Measurements from ENCODE around the gene STRIP1. TPM values are rescaled to one million over a fixed set of nuclear protein-coding genes. Genes with fewer than 3 reads are reported as not detected.

STRIP1 gene
- total and polyA plus RNA-seq, 2 donors (not counting 3 experiments of a cell fraction or from before 2014, with no cell fraction given) = 26.2 to 42.1 TPM

DNA sequence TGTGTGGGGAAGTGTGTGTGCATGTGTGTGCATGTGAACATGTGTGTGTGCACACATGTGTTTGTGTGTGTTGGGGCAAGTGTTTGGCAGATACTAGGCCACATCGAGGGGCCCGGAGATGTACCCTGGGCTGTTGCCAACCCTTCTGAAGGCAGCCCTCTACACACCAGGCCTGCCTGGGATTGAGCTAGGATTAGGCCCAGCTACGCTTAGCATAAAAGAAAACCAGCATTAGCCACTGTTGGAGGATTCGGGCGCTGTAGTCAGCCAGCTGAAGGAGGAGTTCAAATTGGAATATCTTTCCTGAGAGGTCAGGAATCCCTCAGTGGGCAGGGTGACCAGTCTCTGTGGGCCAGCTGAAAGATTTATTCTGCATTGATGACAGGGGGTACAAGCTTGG, 46.6 kb downstream of the STRIP1 start:
- H3K79me2 ChIP-seq (ENCODE audit: control insufficient read depth, insufficient read depth, low read length) = no peaks in the 10 kb centered on the region
- intact Hi-C loops (cut with micrococcal nuclease) = no loop called here
- H3K4me1 ChIP-seq (ENCODE audit: control insufficient read depth, extremely low read depth, insufficient read depth, low read length) = peaks cover 6% of the 10 kb centered on the region
- POLR2A ChIA-PET = no interaction called here
- H3K9me3 ChIP-seq (replicated peaks; ENCODE audit: control insufficient read depth, insufficient read depth, low read length) = no peaks in the 10 kb centered on the region
- dilution Hi-C loops (cut with MboI; ENCODE audit: extremely low pct_ligation_motif_present, low sequenced_read_pairs) = no loop called here
- H3K27ac ChIP-seq (ENCODE audit: insufficient read depth, low read depth, low read length) = no peak overlapping the region
- CTCF ChIA-PET = interaction anchor here (1.0 to 2.1 kb wide), 7 partner anchors 9 to 379 kb away, joined by 3 to 15 read pairs (median 6); partner anchors contain the start of gene ALX3
- no peak overlapping the region for H3K4me2 ChIP-seq (ENCODE audit: insufficient read depth, low read length)
- no peak for FAIRE-seq
- H2AFZ ChIP-seq (ENCODE audit: low read depth, low read length) = no peak overlapping the region
- H3K27me3 ChIP-seq (ENCODE audit: control insufficient read depth in 2 of 2, insufficient read depth in 2 of 2, low read length in 2 of 2) = peaks cover 52 to 61% of the 10 kb centered on the region in 2 experiments
- no peaks in the 10 kb centered on the region for H3K9me1 ChIP-seq (replicated peaks; ENCODE audit: control insufficient read depth, extremely low read depth, insufficient read depth, low read length)
- no peak for DNase-seq (ENCODE audit: low read depth, low spot score)
- TF ChIP-seq, protein P1, sequence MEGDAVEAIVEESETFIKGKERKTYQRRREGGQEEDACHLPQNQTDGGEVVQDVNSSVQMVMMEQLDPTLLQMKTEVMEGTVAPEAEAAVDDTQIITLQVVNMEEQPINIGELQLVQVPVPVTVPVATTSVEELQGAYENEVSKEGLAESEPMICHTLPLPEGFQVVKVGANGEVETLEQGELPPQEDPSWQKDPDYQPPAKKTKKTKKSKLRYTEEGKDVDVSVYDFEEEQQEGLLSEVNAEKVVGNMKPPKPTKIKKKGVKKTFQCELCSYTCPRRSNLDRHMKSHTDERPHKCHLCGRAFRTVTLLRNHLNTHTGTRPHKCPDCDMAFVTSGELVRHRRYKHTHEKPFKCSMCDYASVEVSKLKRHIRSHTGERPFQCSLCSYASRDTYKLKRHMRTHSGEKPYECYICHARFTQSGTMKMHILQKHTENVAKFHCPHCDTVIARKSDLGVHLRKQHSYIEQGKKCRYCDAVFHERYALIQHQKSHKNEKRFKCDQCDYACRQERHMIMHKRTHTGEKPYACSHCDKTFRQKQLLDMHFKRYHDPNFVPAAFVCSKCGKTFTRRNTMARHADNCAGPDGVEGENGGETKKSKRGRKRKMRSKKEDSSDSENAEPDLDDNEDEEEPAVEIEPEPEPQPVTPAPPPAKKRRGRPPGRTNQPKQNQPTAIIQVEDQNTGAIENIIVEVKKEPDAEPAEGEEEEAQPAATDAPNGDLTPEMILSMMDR (IDR thresholded peaks at IDR 0.05; ENCODE audit: extremely low read depth in 1 of 2, insufficient read depth in 1 of 2, low read depth in 1 of 2, low read length in 2 of 2) = no peak
- H3K36me3 ChIP-seq (ENCODE audit: control insufficient read depth in 2 of 2, extremely low read depth in 1 of 2, insufficient read depth in 2 of 2, low read length in 2 of 2) = no peaks in the 10 kb centered on the region
- no TSS peak for BruUV-seq (replicated peaks)
- no peaks in the 10 kb centered on the region for H4K20me1 ChIP-seq (replicated peaks; ENCODE audit: control insufficient read depth, extremely low read depth, insufficient read depth, low read length)
- H3K4me3 ChIP-seq (replicated peaks in 1 of 3; ENCODE audit: insufficient read depth in 1 of 3, low read depth in 1 of 3, low read length in 3 of 3) = no peak overlapping the region
- no peak overlapping the region for H3K9ac ChIP-seq (replicated peaks; ENCODE audit: extremely low read depth, insufficient read depth, low read length)

DNA sequence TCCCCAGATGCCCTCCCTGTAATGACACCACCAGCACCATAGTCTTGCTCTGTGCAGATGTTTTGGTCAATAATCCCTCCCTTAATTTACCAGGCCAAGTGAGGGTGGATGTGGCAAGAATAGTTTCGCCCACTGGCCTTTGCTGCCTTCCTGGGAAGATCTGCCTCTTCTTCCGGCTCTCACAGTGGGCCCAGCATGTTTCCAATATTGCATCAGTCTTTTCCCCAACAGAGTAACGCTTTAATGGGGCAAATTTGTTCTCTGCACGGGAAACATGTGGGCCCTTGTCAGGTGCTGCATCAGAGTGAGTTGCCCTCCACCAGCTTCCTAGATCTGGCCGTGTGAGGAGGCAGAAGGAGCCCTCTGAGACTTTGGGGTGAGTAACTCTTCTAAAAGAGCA, 48.1 kb downstream of the STRIP1 start:
- DNase-seq (ENCODE audit: low read depth, low spot score) = no peak

More for the DNA sequence above, 48.1 kb downstream of the STRIP1 start:
- no peak for FAIRE-seq
- Histone ChIP-seq H2AFZ (ENCODE audit: low read depth, low read length) (no peak overlapping the region), H3K4me2 (ENCODE audit: insufficient read depth, low read length) (no peak overlapping the region), H3K4me1 (ENCODE audit: control insufficient read depth, extremely low read depth, insufficient read depth, low read length) (peaks cover 6% of the 10 kb centered on the region), H4K20me1 (replicated peaks; ENCODE audit: control insufficient read depth, extremely low read depth, insufficient read depth, low read length) (no peaks in the 10 kb centered on the region), H3K9ac (replicated peaks; ENCODE audit: extremely low read depth, insufficient read depth, low read length) (no peak overlapping the region), H3K27ac (ENCODE audit: insufficient read depth, low read depth, low read length) (no peak overlapping the region), H3K36me3 (ENCODE audit: control insufficient read depth in 2 of 2, extremely low read depth in 1 of 2, insufficient read depth in 2 of 2, low read length in 2 of 2) (no peaks in the 10 kb centered on the region), H3K79me2 (ENCODE audit: control insufficient read depth, insufficient read depth, low read length) (no peaks in the 10 kb centered on the region), H3K27me3 (ENCODE audit: control insufficient read depth in 2 of 2, insufficient read depth in 2 of 2, low read length in 2 of 2) (peaks cover 60 to 62% of the 10 kb centered on the region in 2 experiments), H3K9me1 (replicated peaks; ENCODE audit: control insufficient read depth, extremely low read depth, insufficient read depth, low read length) (no peaks in the 10 kb centered on the region), H3K9me3 (replicated peaks; ENCODE audit: control insufficient read depth, insufficient read depth, low read length) (no peaks in the 10 kb centered on the region), H3K4me3 (replicated peaks in 1 of 3; ENCODE audit: insufficient read depth in 1 of 3, low read depth in 1 of 3, low read length in 3 of 3) (no peak overlapping the region)
- POLR2A ChIA-PET = no interaction called here
- intact Hi-C loops (cut with micrococcal nuclease) (no loop called here), dilution Hi-C loops (cut with MboI; ENCODE audit: extremely low pct_ligation_motif_present, low sequenced_read_pairs) (no loop called here)
- BruUV-seq (replicated peaks) = no TSS peak
- TF ChIP-seq MYC (IDR thresholded peaks at IDR 0.05; ENCODE audit: low read depth, low read length) = no peak
- TF ChIP-seq, protein P2, sequence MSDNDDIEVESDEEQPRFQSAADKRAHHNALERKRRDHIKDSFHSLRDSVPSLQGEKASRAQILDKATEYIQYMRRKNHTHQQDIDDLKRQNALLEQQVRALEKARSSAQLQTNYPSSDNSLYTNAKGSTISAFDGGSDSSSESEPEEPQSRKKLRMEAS (IDR thresholded peaks at IDR 0.05; ENCODE audit: insufficient read depth, insufficient read length) = no peak
- TF ChIP-seq POLR2A (IDR thresholded peaks at IDR 0.05; ENCODE audit: low read depth, low read length) = no peak
- TF ChIP-seq FOS (IDR thresholded peaks at IDR 0.05; ENCODE audit: borderline replicate concordance, insufficient read depth, low read length) = no peak
- no peak for TF ChIP-seq EZH2 (IDR thresholded peaks at IDR 0.05; ENCODE audit: borderline replicate concordance, low read depth, low read length, severe bottlenecking)
- no peak for TF ChIP-seq GATA2 (IDR thresholded peaks at IDR 0.05; ENCODE audit: insufficient read depth, insufficient read length, low read depth, low read length)
- TF ChIP-seq POLR2AphosphoS5 (IDR thresholded peaks at IDR 0.05; ENCODE audit: insufficient read depth, low read depth, low read length) = no peak
- no peak for TF ChIP-seq JUN (IDR thresholded peaks at IDR 0.05; ENCODE audit: borderline replicate concordance, insufficient read depth, insufficient read length, low read depth)
- TF ChIP-seq, protein P1 (IDR thresholded peaks at IDR 0.05; ENCODE audit: extremely low read depth in 1 of 2, insufficient read depth in 1 of 2, low read depth in 1 of 2, low read length in 2 of 2) = no peak
- CTCF ChIA-PET = interaction anchor here (1.5 to 2.1 kb wide), 7 partner anchors 9 to 378 kb away, joined by 4 to 15 read pairs (median 6); partner anchors contain the start of gene ALX3

Data from endothelial cell of umbilical vein (primary cell).